GM20431 (cell line): ENCODE results near the gene A4GNT.
"Not testable (repeated sequence)": the region's sequence is repeated elsewhere in the genome, so short reads cannot be mapped to it uniquely, and the experiment has no call there.

Source experiments
- in situ Hi-C: fragments of 300-500 bp; cut with MseI, MboI; formaldehyde crosslinking; loops from one replicate; pipeline ENCODE4 v1.15.0; 2020; ENCODE audit warnings: low sequenced_read_pairs; ENCODE audit not compliant: unreplicated experiment

The A4GNT gene

DNA sequence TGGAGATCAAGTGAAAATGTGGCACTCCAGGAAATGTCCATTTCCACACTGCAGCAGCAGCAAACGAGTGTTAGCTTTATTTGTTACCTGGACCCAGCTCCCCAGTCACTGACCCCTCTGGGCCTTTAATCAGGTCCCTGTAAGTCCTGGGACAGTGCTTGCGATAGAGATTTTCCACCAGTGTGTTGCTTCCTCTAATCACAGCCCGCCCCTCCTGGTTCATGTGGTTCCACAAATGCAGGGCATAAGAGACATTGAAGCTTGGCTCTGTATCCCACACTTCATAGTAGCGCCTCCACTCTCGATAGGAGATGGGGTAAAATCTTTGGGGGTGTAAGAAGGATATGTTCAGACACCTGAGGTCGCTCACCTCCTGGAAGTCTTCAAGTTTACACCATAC lies 8.0 kb downstream of the A4GNT start:
- in situ Hi-C loops, result no loop called here

- in situ Hi-C loops, result loop anchor here (10.0 kb wide), 1 partner anchor 55 kb away; no protein-coding TSS in a partner anchor
Measured at GRCh38 chr3:138119423-138119766, 12.8 kb downstream of the A4GNT start.

- in situ Hi-C loops, result loop anchor here (10.0 kb wide), 1 partner anchor 54 kb away; no protein-coding TSS in a partner anchor
Measured at GRCh38 chr3:138118612-138119422, 13.4 kb downstream of the A4GNT start.

GRCh38 chr3:138114988-138115971 lies 16.9 kb downstream of the A4GNT start, which contains the start of gene DZIP1L:
DZIP1L (minus strand) TSS chr3:138115608; CDS start chr3:138103971, 11,637 bp downstream.
- in situ Hi-C loops, result loop anchor here (10.0 kb wide), 1 partner anchor 50 kb away; no protein-coding TSS in a partner anchor

- in situ Hi-C loops, result loop anchor here (10.0 kb wide), 1 partner anchor 50 kb away; no protein-coding TSS in a partner anchor
Measured at GRCh38 chr3:138114431-138114918, 17.7 kb downstream of the A4GNT start.

DNA sequence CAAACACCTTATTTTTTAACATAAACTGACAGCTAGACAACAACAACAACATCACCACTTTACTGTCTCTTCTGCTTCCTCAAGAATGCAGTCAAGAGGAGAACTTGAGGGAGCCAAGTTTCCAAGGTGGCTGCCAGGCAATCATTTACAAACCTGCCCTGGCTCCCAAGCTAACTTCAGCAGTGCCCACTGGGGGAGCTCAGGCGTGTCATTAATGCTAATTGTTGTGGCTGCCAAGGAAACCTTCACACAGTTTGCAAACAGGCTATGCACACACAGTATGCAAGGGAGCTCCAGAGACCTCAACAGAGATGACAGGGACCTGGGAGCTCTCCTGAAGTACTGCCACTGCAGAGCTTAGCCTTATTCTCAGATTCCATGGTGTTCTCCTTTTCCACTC lies 18.9 kb downstream of the A4GNT start:
- in situ Hi-C loops, result loop anchor here (10.0 kb wide), 1 partner anchor 49 kb away; no protein-coding TSS in a partner anchor

DNA sequence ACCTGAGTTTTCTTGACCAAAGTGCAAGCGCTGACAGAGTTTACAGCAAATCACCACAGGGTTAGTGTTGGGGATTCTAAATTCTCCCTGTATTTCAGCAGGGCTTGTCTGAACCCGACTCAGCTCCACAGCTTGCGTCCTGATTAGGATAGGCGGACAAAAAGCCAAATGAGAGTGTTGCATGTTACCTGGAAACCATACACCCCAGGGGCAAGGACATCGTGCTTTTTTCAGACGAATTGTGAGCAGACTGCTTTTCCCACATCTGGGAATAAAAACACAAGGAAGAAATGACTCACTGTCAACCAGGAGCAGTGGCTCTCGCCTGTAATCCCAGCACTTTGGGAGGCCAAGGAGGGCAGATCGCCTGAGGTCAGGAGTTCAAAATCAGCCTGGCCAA lies 19.8 kb downstream of the A4GNT start:
- in situ Hi-C loops, result loop anchor here (10.0 kb wide), 1 partner anchor 48 kb away; no protein-coding TSS in a partner anchor

- in situ Hi-C loops, result no loop called here
Measured at GRCh38 chr3:138105598-138105997, 26.6 kb downstream of the A4GNT start.

- in situ Hi-C loops, result no loop called here
Measured at GRCh38 chr3:138103466-138103865, 28.7 kb downstream of the A4GNT start.

GRCh38 chr3:138101351-138101940 lies 30.7 kb downstream of the A4GNT start:
- in situ Hi-C loops, result not testable (repeated sequence)

GRCh38 chr3:138099417-138099816 lies 32.8 kb downstream of the A4GNT start:
- in situ Hi-C loops, result no loop called here

GRCh38 chr3:138097192-138098172 lies 34.7 kb downstream of the A4GNT start:
- in situ Hi-C loops, result no loop called here

GRCh38 chr3:138093721-138094120 lies 38.5 kb downstream of the A4GNT start:
- in situ Hi-C loops, result no loop called here

DNA sequence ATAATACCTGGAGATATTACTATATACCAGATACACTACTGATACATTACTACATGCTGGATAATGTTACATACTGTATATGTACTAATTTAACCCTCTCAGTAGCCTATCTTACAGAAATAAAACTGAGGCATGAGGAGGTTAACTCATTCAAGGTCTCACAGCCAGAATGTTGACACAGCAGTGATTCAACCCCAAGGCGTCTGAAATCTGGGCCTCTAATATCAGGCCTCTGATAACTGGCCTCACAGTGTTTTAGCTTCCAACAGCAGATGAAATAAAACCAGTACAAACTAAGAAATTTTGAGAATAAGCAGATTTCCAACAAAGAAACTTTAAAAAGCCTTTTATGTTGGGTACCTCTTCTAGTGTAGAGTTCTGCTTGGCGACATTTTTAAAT lies 40.2 kb downstream of the A4GNT start:
- in situ Hi-C loops, result no loop called here

DNA sequence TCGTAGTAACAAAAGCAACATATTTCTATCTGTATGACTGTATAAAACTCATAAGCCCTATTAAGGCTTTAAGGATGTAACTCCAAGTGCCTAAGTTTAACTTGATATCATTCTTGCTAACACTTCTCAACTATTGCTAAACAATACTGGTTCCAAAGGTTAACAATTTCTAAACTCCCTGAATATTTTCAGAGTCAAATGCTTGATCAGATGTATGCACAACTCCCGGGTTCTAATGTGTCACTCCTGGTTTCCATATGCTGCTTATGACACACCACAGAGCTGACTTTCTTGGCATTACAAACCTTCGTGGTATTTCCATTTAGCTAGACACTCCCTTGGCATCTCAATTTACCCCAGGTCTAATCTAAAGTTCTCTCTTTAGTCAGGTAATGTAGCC lies 43.1 kb downstream of the A4GNT start:
- in situ Hi-C loops, result no loop called here

GRCh38 chr3:138085745-138086144 lies 46.4 kb downstream of the A4GNT start:
- in situ Hi-C loops, result not testable (repeated sequence)

GRCh38 chr3:138084196-138084595 lies 48.0 kb downstream of the A4GNT start:
- in situ Hi-C loops, result no loop called here

GRCh38 chr3:138082992-138083386 lies 49.2 kb downstream of the A4GNT start:
- in situ Hi-C loops, result no loop called here
